ENCODE measurements around the gene PPIE. TPM values are rescaled to one million over a fixed set of nuclear protein-coding genes. Genes with fewer than 3 reads are reported as not detected.

Gene PPIE
- polyA plus RNA-seq, 1 of the 3 experiments (the other 2 are of a cell fraction), result 78.4 TPM

GRCh38 chr1:39717809-39718208 is 20.9 kb upstream of the PPIE start (continued):
- TF ChIP-seq, protein P1, sequence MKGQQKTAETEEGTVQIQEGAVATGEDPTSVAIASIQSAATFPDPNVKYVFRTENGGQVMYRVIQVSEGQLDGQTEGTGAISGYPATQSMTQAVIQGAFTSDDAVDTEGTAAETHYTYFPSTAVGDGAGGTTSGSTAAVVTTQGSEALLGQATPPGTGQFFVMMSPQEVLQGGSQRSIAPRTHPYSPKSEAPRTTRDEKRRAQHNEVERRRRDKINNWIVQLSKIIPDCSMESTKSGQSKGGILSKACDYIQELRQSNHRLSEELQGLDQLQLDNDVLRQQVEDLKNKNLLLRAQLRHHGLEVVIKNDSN (IDR thresholded peaks at IDR 0.05; ENCODE audit: borderline replicate concordance, low read depth), result no peak

- TF ChIP-seq REST (IDR thresholded peaks at IDR 0.05; ENCODE audit: low read depth, low read length), result no peak
- TF ChIP-seq YY1 (IDR thresholded peaks at IDR 0.05; ENCODE audit: low read depth), result no peak
- peak; percentile 88 for TF ChIP-seq RAD21 (IDR thresholded peaks at IDR 0.05; ENCODE audit: low read length)
- TF ChIP-seq TAF1 (IDR thresholded peaks at IDR 0.05; ENCODE audit: borderline replicate concordance, low read depth, low read length), result no peak
- TF ChIP-seq FOXJ3 (CRISPR knock-in tag; IDR thresholded peaks at IDR 0.05), result no peak
- TF ChIP-seq, protein P2, sequence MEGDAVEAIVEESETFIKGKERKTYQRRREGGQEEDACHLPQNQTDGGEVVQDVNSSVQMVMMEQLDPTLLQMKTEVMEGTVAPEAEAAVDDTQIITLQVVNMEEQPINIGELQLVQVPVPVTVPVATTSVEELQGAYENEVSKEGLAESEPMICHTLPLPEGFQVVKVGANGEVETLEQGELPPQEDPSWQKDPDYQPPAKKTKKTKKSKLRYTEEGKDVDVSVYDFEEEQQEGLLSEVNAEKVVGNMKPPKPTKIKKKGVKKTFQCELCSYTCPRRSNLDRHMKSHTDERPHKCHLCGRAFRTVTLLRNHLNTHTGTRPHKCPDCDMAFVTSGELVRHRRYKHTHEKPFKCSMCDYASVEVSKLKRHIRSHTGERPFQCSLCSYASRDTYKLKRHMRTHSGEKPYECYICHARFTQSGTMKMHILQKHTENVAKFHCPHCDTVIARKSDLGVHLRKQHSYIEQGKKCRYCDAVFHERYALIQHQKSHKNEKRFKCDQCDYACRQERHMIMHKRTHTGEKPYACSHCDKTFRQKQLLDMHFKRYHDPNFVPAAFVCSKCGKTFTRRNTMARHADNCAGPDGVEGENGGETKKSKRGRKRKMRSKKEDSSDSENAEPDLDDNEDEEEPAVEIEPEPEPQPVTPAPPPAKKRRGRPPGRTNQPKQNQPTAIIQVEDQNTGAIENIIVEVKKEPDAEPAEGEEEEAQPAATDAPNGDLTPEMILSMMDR (IDR thresholded peaks at IDR 0.05), result peak; percentile 84
- peak; percentile 62 for TF ChIP-seq SMC3 (IDR thresholded peaks at IDR 0.05; ENCODE audit: low read depth, low read length)
- no peak overlapping the region; a peak in 1 of 4 replicates for H3K4me3 ChIP-seq (ENCODE audit: low read depth in 2 of 2, low read length in 1 of 2)
- POLR2A ChIA-PET, result interaction anchor here (0.6 kb wide), 1 partner anchor 653 kb away, joined by 3 read pairs; no protein-coding TSS in a partner anchor
- H3K27ac ChIP-seq (ENCODE audit: low read depth in 2 of 2, low read length in 1 of 2), result no peak overlapping the region
- H3F3A ChIP-seq (replicated peaks; ENCODE audit: insufficient read depth), result no peaks in the 10 kb centered on the region
- H3K4me1 ChIP-seq (ENCODE audit: control insufficient read depth in 1 of 2, insufficient read depth in 2 of 2, low read depth in 1 of 2, low read length in 1 of 2), result peaks cover 0 to 2% of the 10 kb centered on the region in 2 experiments; a peak in 1 of 4 replicates
- no peak overlapping the region for H3K4me2 ChIP-seq
- CTCF ChIA-PET, result interaction anchor here (0.5 to 3.5 kb wide), 34 partner anchors 10 to 529 kb away, joined by 3 to 49 read pairs (median 4); partner anchors contain the start of gene MYCL
- DNase-seq, result peak; percentile 48
- no peaks in the 10 kb centered on the region for H3K9me3 ChIP-seq
- H3K9me2 ChIP-seq, result no peaks in the 10 kb centered on the region
- H4K20me1 ChIP-seq (ENCODE audit: insufficient read depth), result no peaks in the 10 kb centered on the region
- H3K36me3 ChIP-seq (replicated peaks in 1 of 2; ENCODE audit: control insufficient read depth in 1 of 2, insufficient read depth in 2 of 2, low read length in 1 of 2), result no peaks in the 10 kb centered on the region
- no peaks in the 10 kb centered on the region for H3K79me2 ChIP-seq (ENCODE audit: insufficient read depth)
- peaks cover 10% of the 10 kb centered on the region; the same call in 1 of the 2 replicates for H3K27me3 ChIP-seq (ENCODE audit: insufficient read depth)
- WGBS (ENCODE audit: low lambda C conversion rate), result 43% methylated on average over 7 of the region's 7 CpGs
- H2AFZ ChIP-seq (ENCODE audit: low read depth), result no peak overlapping the region
- no peak overlapping the region for H3K9ac ChIP-seq
Observed at GRCh38 chr1:39720094-39720999, 18.3 kb upstream of the PPIE start.

All from SK-N-SH (cell line).